Mesendoderm (in vitro differentiated cells): ENCODE results near the gene FAM209B.
"Not testable (repeated sequence)": the region's sequence is repeated elsewhere in the genome, so short reads cannot be mapped to it uniquely, and the experiment has no call there.

Experiments
- DNase-seq: peaks from one replicate; pipeline ENCODE4 v3.0.0; 2013
- H2AK5ac ChIP-seq: 2 replicates; pipeline ENCODE4 v1.6.1; 2013; ENCODE audit warnings: low read length, inconsistent platforms
- H2BK120ac ChIP-seq: 2 replicates; pipeline ENCODE4 v1.6.1; 2013; ENCODE audit warnings: low read depth, mild to moderate bottlenecking, low read length, moderate library complexity, mixed read lengths
- H2BK15ac ChIP-seq: replicated peaks from 2 replicates; pipeline ENCODE4 v1.6.1; 2013; ENCODE audit warnings: low read depth, mild to moderate bottlenecking, moderate library complexity
- H2BK5ac ChIP-seq: 2 replicates; pipeline ENCODE4 v1.6.1; 2013; ENCODE audit warnings: low read length, inconsistent platforms
- H3K18ac ChIP-seq: 2 replicates; pipeline ENCODE4 v1.6.1; 2013; ENCODE audit warnings: mild to moderate bottlenecking, low read length, mixed read lengths
- H3K23ac ChIP-seq: one replicate; pipeline ENCODE4 v1.6.1; 2013; ENCODE audit warnings: low read length
- H3K27ac ChIP-seq: 2 replicates; pipeline ENCODE4 v1.5.1; 2013; ENCODE audit warnings: low read depth, mild to moderate bottlenecking, inconsistent platforms, low read length, moderate library complexity
- H3K27me3 ChIP-seq: 2 replicates; pipeline ENCODE4 v1.6.1; 2013; ENCODE audit warnings: low read length, control low read depth, mild to moderate bottlenecking, inconsistent platforms; ENCODE audit not compliant: insufficient read depth, poor library complexity
- H3K36me3 ChIP-seq: 2 replicates; pipeline ENCODE4 v1.6.1; 2013; ENCODE audit warnings: low read length, inconsistent platforms; ENCODE audit not compliant: control insufficient read depth, insufficient read depth
- H3K4ac ChIP-seq: one replicate; pipeline ENCODE4 v1.6.1; 2013; ENCODE audit warnings: low read depth, mild to moderate bottlenecking, low read length, moderate library complexity
- H3K4me1 ChIP-seq: 2 replicates; pipeline ENCODE4 v1.6.1; 2013; ENCODE audit warnings: low read depth, low read length, inconsistent platforms; ENCODE audit not compliant: control insufficient read depth
- H3K4me2 ChIP-seq: 2 replicates; pipeline ENCODE4 v1.6.1; 2013; ENCODE audit warnings: low read length
- H3K4me3 ChIP-seq: 2 replicates; pipeline ENCODE4 v1.5.1; 2013; ENCODE audit warnings: mild to moderate bottlenecking, low read length
- H3K56ac ChIP-seq: one replicate; pipeline ENCODE4 v1.6.1; 2013; ENCODE audit warnings: low read length
- H3K79me1 ChIP-seq: 2 replicates; pipeline ENCODE4 v1.6.1; 2013; ENCODE audit warnings: low read length, inconsistent platforms
- H3K79me2 ChIP-seq: 2 replicates; pipeline ENCODE4 v1.6.1; 2013; ENCODE audit warnings: mild to moderate bottlenecking, low read length; ENCODE audit not compliant: control insufficient read depth, insufficient read depth
- H3K9ac ChIP-seq: 2 replicates; pipeline ENCODE4 v1.6.1; 2013; ENCODE audit warnings: low read length, inconsistent platforms
- H4K5ac ChIP-seq: one replicate; pipeline ENCODE4 v1.6.1; 2013; ENCODE audit warnings: low read length
- H4K8ac ChIP-seq: one replicate; pipeline ENCODE4 v1.6.1; 2013; ENCODE audit warnings: low read depth, mild to moderate bottlenecking, control low read depth, low read length, moderate library complexity
- WGBS: extraction: QIAGEN DNeasy Blood & Tissue Kit; methylation state at CpG from one replicate; pipeline ENCODE4 v1.1.7; 2013; ENCODE audit warnings: low lambda C conversion rate, missing lambda C conversion rate; ENCODE audit not compliant: insufficient coverage; ENCODE audit errors: extremely low coverage; 5-methylcytosine and 5-hydroxymethylcytosine counted together

The FAM209B gene

GRCh38 chr20:56520746-56521354 is 12.2 kb upstream of the FAM209B start:
- not testable (repeated sequence) for H3K4me3 ChIP-seq, H2AK5ac ChIP-seq, H3K23ac ChIP-seq, H2BK5ac ChIP-seq, H3K4me2 ChIP-seq, H3K56ac ChIP-seq, H4K5ac ChIP-seq, H3K18ac ChIP-seq, H3K4me1 ChIP-seq, H2BK15ac ChIP-seq, H2BK120ac ChIP-seq, H3K79me2 ChIP-seq, H3K9ac ChIP-seq, H3K79me1 ChIP-seq, H3K27ac ChIP-seq, H3K4ac ChIP-seq, H3K27me3 ChIP-seq, H4K8ac ChIP-seq, H3K36me3 ChIP-seq
- no CpG with 5 or more reads among the region's 13 CpGs for WGBS
- DNase-seq: peak; percentile 5

GRCh38 chr20:56522311-56522710 is 10.7 kb upstream of the FAM209B start:
- Histone ChIP-seq H3K27ac (no peak overlapping the region), H3K23ac (no peak overlapping the region), H3K79me1 (no peaks in the 10 kb centered on the region), H3K4me1 (no peaks in the 10 kb centered on the region), H2BK120ac (no peak overlapping the region), H2AK5ac (no peak overlapping the region), H3K27me3 (no peaks in the 10 kb centered on the region), H2BK5ac (no peak overlapping the region), H3K56ac (no peak overlapping the region), H4K8ac (no peak overlapping the region), H3K4ac (no peak overlapping the region), H3K4me2 (no peak overlapping the region), H3K79me2 (no peaks in the 10 kb centered on the region), H3K36me3 (peaks cover 8% of the 10 kb centered on the region), H3K9ac (no peak overlapping the region), H4K5ac (no peak overlapping the region), H3K18ac (no peak overlapping the region), H3K4me3 (no peak overlapping the region), H2BK15ac (no peak overlapping the region)
- no CpG with 5 or more reads among the region's 6 CpGs for WGBS
- DNase-seq: no peak

- not testable (repeated sequence) for DNase-seq, H3K9ac ChIP-seq, H3K4me2 ChIP-seq, H3K36me3 ChIP-seq, H3K18ac ChIP-seq, H2BK5ac ChIP-seq, H3K56ac ChIP-seq, H2BK120ac ChIP-seq, H3K27me3 ChIP-seq, H3K27ac ChIP-seq, H3K4ac ChIP-seq, H3K4me1 ChIP-seq, H2BK15ac ChIP-seq, H3K79me1 ChIP-seq, H4K8ac ChIP-seq, H2AK5ac ChIP-seq, H3K23ac ChIP-seq, H4K5ac ChIP-seq, H3K79me2 ChIP-seq, H3K4me3 ChIP-seq
- WGBS: no CpG with 5 or more reads among the region's 7 CpGs
Observed at GRCh38 chr20:56524444-56524843, 8.6 kb upstream of the FAM209B start, which contains the start of gene FAM209A. FAM209A (plus strand) TSS chr20:56524744; CDS start chr20:56524809, 65 bp downstream.

GRCh38 chr20:56527521-56527920 is 5.5 kb upstream of the FAM209B start:
- no peak overlapping the region for H4K8ac ChIP-seq
- no peak overlapping the region for H3K23ac ChIP-seq
- no peak overlapping the region for H3K4me3 ChIP-seq
- H3K79me2 ChIP-seq: no peaks in the 10 kb centered on the region
- no peak overlapping the region for H2AK5ac ChIP-seq
- H2BK120ac ChIP-seq: no peak overlapping the region
- no peak overlapping the region for H3K27ac ChIP-seq
- no peaks in the 10 kb centered on the region for H3K27me3 ChIP-seq
- no peak overlapping the region for H2BK15ac ChIP-seq
- H2BK5ac ChIP-seq: no peak overlapping the region
- H3K79me1 ChIP-seq: no peaks in the 10 kb centered on the region
- DNase-seq: no peak
- H3K36me3 ChIP-seq: no peaks in the 10 kb centered on the region
- H3K4me1 ChIP-seq: no peaks in the 10 kb centered on the region
- H3K4ac ChIP-seq: no peak overlapping the region
- H3K4me2 ChIP-seq: no peak overlapping the region
- no peak overlapping the region for H3K56ac ChIP-seq
- no peak overlapping the region for H3K18ac ChIP-seq
- no peak overlapping the region for H4K5ac ChIP-seq
- no CpG with 5 or more reads among the region's 7 CpGs for WGBS
- no peak overlapping the region for H3K9ac ChIP-seq

- no peak overlapping the region for H4K8ac ChIP-seq
- H3K56ac ChIP-seq: no peak overlapping the region
- H2BK120ac ChIP-seq: no peak overlapping the region
- no peak overlapping the region for H3K4me3 ChIP-seq
- H3K23ac ChIP-seq: no peak overlapping the region
- no peak overlapping the region for H3K4ac ChIP-seq
- H2BK5ac ChIP-seq: no peak overlapping the region
- no peaks in the 10 kb centered on the region for H3K27me3 ChIP-seq
- no peak overlapping the region for H2BK15ac ChIP-seq
- no peak for DNase-seq
- H3K27ac ChIP-seq: no peak overlapping the region
- H3K18ac ChIP-seq: no peak overlapping the region
- no peak overlapping the region for H2AK5ac ChIP-seq
- no peak overlapping the region for H4K5ac ChIP-seq
- no peaks in the 10 kb centered on the region for H3K79me1 ChIP-seq
- no peak overlapping the region for H3K9ac ChIP-seq
- WGBS: no CpG with 5 or more reads among the region's 3 CpGs
- H3K36me3 ChIP-seq: no peaks in the 10 kb centered on the region
- H3K79me2 ChIP-seq: no peaks in the 10 kb centered on the region
- no peak overlapping the region for H3K4me2 ChIP-seq
- H3K4me1 ChIP-seq: no peaks in the 10 kb centered on the region
Observed at GRCh38 chr20:56537997-56538396, 5.0 kb downstream of the FAM209B start.

DNA sequence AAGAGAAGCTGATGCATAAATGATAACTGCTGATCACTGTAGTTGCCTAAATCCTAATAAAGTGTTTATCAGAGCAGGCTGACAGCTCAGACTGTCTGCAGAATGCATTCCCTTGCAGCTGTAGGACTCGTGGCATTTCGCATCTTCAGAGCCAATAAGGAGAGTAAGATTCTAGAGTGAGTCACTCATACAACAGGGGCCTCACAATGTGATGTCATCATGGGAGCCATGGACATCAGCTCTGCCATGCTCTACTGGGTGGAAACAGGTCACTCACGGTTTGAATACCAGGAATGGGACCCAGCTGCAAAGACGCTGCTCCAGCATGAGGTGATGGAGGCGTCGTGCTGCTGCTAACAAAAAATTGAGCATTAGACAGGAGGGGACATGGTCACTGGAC is 7.4 kb downstream of the FAM209B start:
- Histone ChIP-seq H4K5ac (no peak overlapping the region), H3K79me1 (no peaks in the 10 kb centered on the region), H3K9ac (no peak overlapping the region), H3K79me2 (no peaks in the 10 kb centered on the region), H3K18ac (no peak overlapping the region), H2AK5ac (no peak overlapping the region), H3K27ac (no peak overlapping the region), H3K23ac (no peak overlapping the region), H3K4me1 (no peaks in the 10 kb centered on the region), H3K56ac (no peak overlapping the region), H3K4ac (no peak overlapping the region), H3K4me2 (no peak overlapping the region), H2BK5ac (no peak overlapping the region), H2BK15ac (no peak overlapping the region), H3K36me3 (no peaks in the 10 kb centered on the region), H3K27me3 (no peaks in the 10 kb centered on the region), H2BK120ac (no peak overlapping the region), H3K4me3 (no peak overlapping the region), H4K8ac (no peak overlapping the region)
- no peak for DNase-seq
- WGBS: no CpG with 5 or more reads among the region's 6 CpGs
